GM12878 (cell line): ENCODE measurements around the gene SETBP1. TPM values are rescaled to one million over a fixed set of nuclear protein-coding genes. Genes with fewer than 3 reads are reported as not detected.

Experiments used
- ATAC-seq: fragments of 200-7000 bp; cut with Tn5 transposase; 3 replicates; pipeline ENCODE4 v1.9.1; 2020; ENCODE audit warnings: mild to moderate bottlenecking, moderate library complexity
- BruUV-seq: library from RNA; stranded (reverse); fragments of 400-500 nt; replicated peaks from 2 replicates; lab custom pipeline; 2021; lab: Mats Ljungman, UMichigan
- CTCF ChIA-PET: fragments of 300-600 bp; sonication (Branson Sonifier 250); formaldehyde crosslinking; extraction: SDS; loops from one replicate; lab custom pipeline; 2021; ENCODE audit warnings: inconsistent platforms; lab: Yijun Ruan, JAX
- POLR2A ChIA-PET: fragments of 350-600 bp; formaldehyde crosslinking; extraction: SDS; loops from one replicate; lab custom pipeline; 2021; ENCODE audit warnings: inconsistent platforms; lab: Charles Lee
- RAD21 ChIA-PET: fragments of 300-600 bp; sonication (Branson Sonifier 250); formaldehyde crosslinking; loops from one replicate; lab custom pipeline; 2023; ENCODE audit warnings: antibody characterized with exemption; ENCODE audit not compliant: unreplicated experiment; lab: Charles Lee
- SMC1A ChIA-PET: fragments of 300-600 bp; sonication (Branson Sonifier 250); formaldehyde crosslinking; loops from one replicate; lab custom pipeline; 2023; ENCODE audit not compliant: unreplicated experiment, uncharacterized antibody; lab: Charles Lee
- DNase-seq: peaks from one replicate; pipeline ENCODE4 v3.0.0-alpha.2; 2011; ENCODE audit warnings: low read depth, low spot score
- FAIRE-seq: peaks from 3 replicates; lab custom pipeline; 2011; peaks lifted over from hg19 to GRCh38; lab: Jason Lieb, UNC
- H2AFZ ChIP-seq: 2 replicates; pipeline ENCODE4 v1.6.0; 2011; ENCODE audit warnings: low read depth, low read length, control low read depth; ENCODE audit not compliant: control insufficient read depth
- H3K27ac ChIP-seq: 2 replicates; pipeline ENCODE4 v1.5.1; 2011; ENCODE audit warnings: control low read depth; ENCODE audit not compliant: control insufficient read depth, insufficient read depth
- H3K27me3 ChIP-seq, 2 experiments: replicated peaks in 1 of 2; 2 replicates each; pipeline versions ENCODE4 v1.6.0 to v1.6.1; 2011; ENCODE audit warnings: low read length in 1 of 2; ENCODE audit not compliant: control insufficient read depth in 2 of 2, insufficient read depth in 2 of 2
- H3K36me3 ChIP-seq, 2 experiments: 2 replicates each; pipeline ENCODE4 v1.5.1; 2011; ENCODE audit warnings: low read length in 1 of 2; ENCODE audit not compliant: control insufficient read depth in 2 of 2, insufficient read depth in 2 of 2
- H3K4me1 ChIP-seq: 2 replicates; pipeline ENCODE4 v1.6.1; 2011; ENCODE audit warnings: mild to moderate bottlenecking, low read length, moderate library complexity, mixed read lengths; ENCODE audit not compliant: control insufficient read depth, insufficient read depth
- H3K4me2 ChIP-seq: 2 replicates; pipeline ENCODE4 v1.6.0; 2011; ENCODE audit warnings: control low read depth; ENCODE audit not compliant: control insufficient read depth, insufficient read depth
- H3K4me3 ChIP-seq: fragments of 200-600 bp; sonication (generic); 2 replicates; pipeline ENCODE4 v1.5.1; 2016
- H3K79me2 ChIP-seq: 2 replicates; pipeline ENCODE4 v1.6.0; 2011; ENCODE audit warnings: low read length; ENCODE audit not compliant: control insufficient read depth, insufficient read depth
- H3K9ac ChIP-seq: 2 replicates; pipeline ENCODE4 v1.8.0; 2011; ENCODE audit warnings: low read length, control low read depth, mixed read lengths; ENCODE audit not compliant: control insufficient read depth, insufficient read depth
- H3K9me3 ChIP-seq: replicated peaks from 3 replicates; pipeline ENCODE4 v1.5.1; 2011; ENCODE audit warnings: mild to moderate bottlenecking, low read length; ENCODE audit not compliant: control insufficient read depth, insufficient read depth
- H4K20me1 ChIP-seq: 2 replicates; pipeline ENCODE4 v1.6.0; 2011; ENCODE audit not compliant: control insufficient read depth, insufficient read depth
- BACH1 ChIP-seq: fragments of 450-650 bp; IDR thresholded peaks from 2 replicates; pipeline ENCODE4 v1.6.1; 2017; ENCODE audit warnings: mild to moderate bottlenecking, borderline replicate concordance
- CEBPZ ChIP-seq: fragments of 150-350 bp; IDR thresholded peaks from 2 replicates; pipeline ENCODE4 v1.6.1; 2016; ENCODE audit warnings: low read depth, low read length
- RBBP5 ChIP-seq: fragments of 200-600 bp; sonication (generic); conservative IDR thresholded peaks from 2 replicates; pipeline ENCODE4 v1.6.1; 2016
- RCOR1 ChIP-seq: conservative IDR thresholded peaks from 2 replicates; pipeline ENCODE4 v1.6.1; 2012; ENCODE audit warnings: low read depth, low read length, improper control_type of control experiment
- SMAD5 ChIP-seq: IDR thresholded peaks from 2 replicates; pipeline ENCODE4 v1.6.1; 2016; ENCODE audit warnings: antibody characterized with exemption, low read depth
- ZNF592 ChIP-seq: fragments of 450-650 bp; IDR thresholded peaks from 2 replicates; pipeline ENCODE4 v1.6.1; 2017; ENCODE audit warnings: mild to moderate bottlenecking, moderate library complexity
- WGBS: methylation state at CpG from one replicate; pipeline ENCODE4 v1.1.6; 2016; ENCODE audit warnings: low lambda C conversion rate; ENCODE audit not compliant: insufficient replicate concordance, insufficient coverage; ENCODE audit errors: missing lambda C conversion rate; 5-methylcytosine and 5-hydroxymethylcytosine counted together
- in situ Hi-C: fragments of 300-500 bp; cut with MboI; formaldehyde crosslinking; loops from 9 replicates; pipeline ENCODE4 v1.14.3; 2018; ENCODE audit warnings: mixed read lengths
- intact Hi-C: fragments of 100-400 bp; cut with micrococcal nuclease; formaldehyde crosslinking; loops from one replicate; pipeline ENCODE4 v1.14.2; 2022; ENCODE audit not compliant: unreplicated experiment
- polyA plus RNA-seq, 11 experiments: library from polyadenylated mRNA; depleted of rRNA in 4 of 11; unstranded in 6 of 11; stranded (reverse) in 5 of 11; fragments of >200 nt; fragmentation: Nextera tagmentation in 4 of 11; fragmentation: Illumina TruSeq in 1 of 11; extraction: Ambion mirVana in 4 of 11; extraction: Trizol in 1 of 11; gene quantifications; 1 replicate in 1 of 11; 2 replicates in 10 of 11; pipeline versions ENCODE4 v1.2.1 to v1.2.3, GENCODE V29; 2011 to 2016; ENCODE audit warnings: inconsistent platforms in 2 of 11, missing spikeins in 2 of 11, low read depth in 1 of 11
- total RNA-seq, 4 experiments: library from RNA; depleted of rRNA in 3 of 4; stranded (reverse); fragments of >200 nt in 3 of 4; fragmentation: Illumina TruSeq in 1 of 4; extraction: Trizol in 1 of 4; gene quantifications; 2 replicates each; pipeline versions ENCODE4 v1.2.1 to v1.2.3, GENCODE V29; 2013 to 2021
- TF ChIP-seq, protein P1 (sequence below): IDR thresholded peaks from 2 replicates; pipeline ENCODE4 v1.6.1; 2012; ENCODE audit warnings: mild to moderate bottlenecking, low read depth, low read length
- TF ChIP-seq, protein P2 (sequence below): fragments of 450-650 bp; IDR thresholded peaks from 2 replicates; pipeline ENCODE4 v1.6.1; 2017; ENCODE audit warnings: low read depth, mild to moderate bottlenecking, moderate library complexity

SETBP1 gene
- total and polyA plus RNA-seq, 10 of the 15 experiments (the other 5 are each of a cell fraction or from before 2014, with no cell fraction given) = 0.99 to 29.7 (median 8.3) TPM

DNA sequence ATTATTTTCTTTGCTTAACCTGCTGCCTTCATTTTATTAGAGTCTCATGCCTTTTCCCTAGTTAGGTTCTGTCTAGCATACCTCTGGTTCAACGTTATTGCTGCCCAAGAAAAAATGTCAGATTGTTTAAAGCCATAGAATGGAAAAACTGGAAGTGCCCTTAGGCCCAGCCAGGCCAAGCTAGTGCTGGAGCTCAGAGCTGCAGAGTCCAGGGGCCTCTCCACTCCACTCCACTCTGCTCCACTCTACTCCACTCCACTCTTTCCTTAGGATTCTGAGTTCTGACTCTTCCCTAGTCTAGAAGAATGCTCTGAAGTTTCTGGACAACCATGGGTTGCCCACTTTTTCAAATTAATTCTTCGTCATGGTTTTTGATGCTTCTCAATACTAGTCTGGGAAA is 155.6 kb downstream of the SETBP1 start:
- ChIA-PET SMC1A (interaction anchor here (1.0 to 3.9 kb wide), 6 partner anchors 9 to 43 kb away, joined by 3 to 33 read pairs (median 4); no protein-coding TSS in a partner anchor), CTCF (interaction anchor here (0.6 to 1.4 kb wide), 4 partner anchors 9 to 157 kb away, joined by 3 to 6 read pairs (median 3); no protein-coding TSS in a partner anchor), RAD21 (interaction anchor here (0.8 to 0.9 kb wide), 2 partner anchors 9 to 361 kb away, joined by 3 read pairs; no protein-coding TSS in a partner anchor), POLR2A (interaction anchor here (0.7 to 0.9 kb wide), 2 partner anchors 68 to 157 kb away, joined by 3 to 5 read pairs; no protein-coding TSS in a partner anchor)
- Histone ChIP-seq H2AFZ (no peak overlapping the region), H3K27ac (no peak overlapping the region), H3K36me3 (no peaks in the 10 kb centered on the region), H3K4me2 (no peak overlapping the region), H3K9ac (no peak overlapping the region), H3K4me3 (no peak overlapping the region), H4K20me1 (no peaks in the 10 kb centered on the region), H3K27me3 (no peaks in the 10 kb centered on the region), H3K4me1 (peaks cover 16% of the 10 kb centered on the region), H3K9me3 (no peaks in the 10 kb centered on the region; the same call in 2 of the 3 replicates), H3K79me2 (no peaks in the 10 kb centered on the region)
- DNase-seq (no peak), FAIRE-seq (no peak), ATAC-seq (no peak)
- in situ Hi-C loops = no loop called here
- WGBS = 89% methylated on average over 2 of the region's 2 CpGs
- intact Hi-C loops = loop anchor here (5.0 kb wide), 1 partner anchor 49 kb away; no protein-coding TSS in a partner anchor
- BruUV-seq = no TSS peak
- TF ChIP-seq RCOR1 = no peak
- TF ChIP-seq ZNF592 = no peak
- no peak for TF ChIP-seq CEBPZ
- TF ChIP-seq, protein P1, sequence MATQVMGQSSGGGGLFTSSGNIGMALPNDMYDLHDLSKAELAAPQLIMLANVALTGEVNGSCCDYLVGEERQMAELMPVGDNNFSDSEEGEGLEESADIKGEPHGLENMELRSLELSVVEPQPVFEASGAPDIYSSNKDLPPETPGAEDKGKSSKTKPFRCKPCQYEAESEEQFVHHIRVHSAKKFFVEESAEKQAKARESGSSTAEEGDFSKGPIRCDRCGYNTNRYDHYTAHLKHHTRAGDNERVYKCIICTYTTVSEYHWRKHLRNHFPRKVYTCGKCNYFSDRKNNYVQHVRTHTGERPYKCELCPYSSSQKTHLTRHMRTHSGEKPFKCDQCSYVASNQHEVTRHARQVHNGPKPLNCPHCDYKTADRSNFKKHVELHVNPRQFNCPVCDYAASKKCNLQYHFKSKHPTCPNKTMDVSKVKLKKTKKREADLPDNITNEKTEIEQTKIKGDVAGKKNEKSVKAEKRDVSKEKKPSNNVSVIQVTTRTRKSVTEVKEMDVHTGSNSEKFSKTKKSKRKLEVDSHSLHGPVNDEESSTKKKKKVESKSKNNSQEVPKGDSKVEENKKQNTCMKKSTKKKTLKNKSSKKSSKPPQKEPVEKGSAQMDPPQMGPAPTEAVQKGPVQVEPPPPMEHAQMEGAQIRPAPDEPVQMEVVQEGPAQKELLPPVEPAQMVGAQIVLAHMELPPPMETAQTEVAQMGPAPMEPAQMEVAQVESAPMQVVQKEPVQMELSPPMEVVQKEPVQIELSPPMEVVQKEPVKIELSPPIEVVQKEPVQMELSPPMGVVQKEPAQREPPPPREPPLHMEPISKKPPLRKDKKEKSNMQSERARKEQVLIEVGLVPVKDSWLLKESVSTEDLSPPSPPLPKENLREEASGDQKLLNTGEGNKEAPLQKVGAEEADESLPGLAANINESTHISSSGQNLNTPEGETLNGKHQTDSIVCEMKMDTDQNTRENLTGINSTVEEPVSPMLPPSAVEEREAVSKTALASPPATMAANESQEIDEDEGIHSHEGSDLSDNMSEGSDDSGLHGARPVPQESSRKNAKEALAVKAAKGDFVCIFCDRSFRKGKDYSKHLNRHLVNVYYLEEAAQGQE = no peak
- no peak for TF ChIP-seq BACH1
- TF ChIP-seq, protein P2, sequence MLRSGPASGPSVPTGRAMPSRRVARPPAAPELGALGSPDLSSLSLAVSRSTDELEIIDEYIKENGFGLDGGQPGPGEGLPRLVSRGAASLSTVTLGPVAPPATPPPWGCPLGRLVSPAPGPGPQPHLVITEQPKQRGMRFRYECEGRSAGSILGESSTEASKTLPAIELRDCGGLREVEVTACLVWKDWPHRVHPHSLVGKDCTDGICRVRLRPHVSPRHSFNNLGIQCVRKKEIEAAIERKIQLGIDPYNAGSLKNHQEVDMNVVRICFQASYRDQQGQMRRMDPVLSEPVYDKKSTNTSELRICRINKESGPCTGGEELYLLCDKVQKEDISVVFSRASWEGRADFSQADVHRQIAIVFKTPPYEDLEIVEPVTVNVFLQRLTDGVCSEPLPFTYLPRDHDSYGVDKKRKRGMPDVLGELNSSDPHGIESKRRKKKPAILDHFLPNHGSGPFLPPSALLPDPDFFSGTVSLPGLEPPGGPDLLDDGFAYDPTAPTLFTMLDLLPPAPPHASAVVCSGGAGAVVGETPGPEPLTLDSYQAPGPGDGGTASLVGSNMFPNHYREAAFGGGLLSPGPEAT = no peak
- no peak for TF ChIP-seq RBBP5
- no peak for TF ChIP-seq SMAD5
